ENCODE results near the gene CCSER2. TPM values are rescaled to one million over a fixed set of nuclear protein-coding genes. Genes with fewer than 3 reads are reported as not detected.

Gene CCSER2
- total RNA-seq, 5 donors from 2014 or later (not counting 1 experiment from before 2014, with no cell fraction given), result 109 to 137 (median 115) TPM

DNA sequence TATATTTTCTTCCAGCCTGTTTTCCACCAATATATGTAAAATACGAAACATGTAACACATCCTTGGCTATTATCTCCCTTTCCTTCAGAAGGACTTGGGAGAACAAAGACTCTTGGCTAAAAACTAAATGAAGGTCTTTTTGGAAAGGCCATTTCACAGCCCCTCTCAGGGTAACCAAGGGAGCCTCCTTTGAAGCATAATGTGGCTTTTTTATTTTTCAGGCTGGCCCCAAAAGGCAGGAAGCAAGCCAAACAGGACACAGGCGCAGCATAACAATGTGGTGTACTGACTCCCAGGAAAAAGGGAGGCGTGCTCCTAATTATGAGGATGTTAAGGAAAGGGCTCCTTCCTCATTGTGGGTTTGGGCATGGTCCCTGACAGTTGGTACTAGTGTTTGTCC is 30.3 kb upstream of the CCSER2 start:
- ChIA-PET POLR2A (no interaction called here), CTCF (no interaction called here)
- 76% methylated on average over 2 of the region's 3 CpGs for WGBS (ENCODE audit: insufficient coverage)
- Histone ChIP-seq H3K27me3 (replicated peaks in 1 of 2; ENCODE audit: control insufficient read depth in 2 of 2, extremely low read depth in 1 of 2, insufficient read depth in 2 of 2, low read length in 1 of 2) (peaks cover 0 to 13% of the 10 kb centered on the region in 2 experiments), H3K9me3 (no peaks in the 10 kb centered on the region), H3K27ac (ENCODE audit: low read length) (no peak overlapping the region), H3K36me3 (ENCODE audit: control insufficient read depth in 2 of 2, extremely low read depth in 1 of 2, insufficient read depth in 1 of 2, low read length in 1 of 2) (no peaks in the 10 kb centered on the region), H3K4me3 (ENCODE audit: control insufficient read depth in 1 of 2, extremely low read depth in 1 of 2, low read length in 1 of 2) (no peak overlapping the region), H3K4me1 (ENCODE audit: control insufficient read depth in 1 of 2, extremely low read depth in 1 of 2, insufficient read depth in 2 of 2, low read length in 2 of 2) (no peaks in the 10 kb centered on the region)
- peaks cover 9 to 12% of the 10 kb centered on the region in 2 donors for H3K27me3 Mint-ChIP-seq
- ATAC-seq (replicated peaks in 1 of 4), result no peak
- DNase-seq, result no peak
- H3K27ac Mint-ChIP-seq, result no peak overlapping the region
- peaks cover 7 to 8% (median 7%) of the 10 kb centered on the region in 3 donors for H3K4me1 Mint-ChIP-seq
- no peaks in the 10 kb centered on the region for H3K9me3 Mint-ChIP-seq
- H3K36me3 Mint-ChIP-seq, result no peaks in the 10 kb centered on the region
- no peak overlapping the region for H3K4me3 Mint-ChIP-seq

DNA sequence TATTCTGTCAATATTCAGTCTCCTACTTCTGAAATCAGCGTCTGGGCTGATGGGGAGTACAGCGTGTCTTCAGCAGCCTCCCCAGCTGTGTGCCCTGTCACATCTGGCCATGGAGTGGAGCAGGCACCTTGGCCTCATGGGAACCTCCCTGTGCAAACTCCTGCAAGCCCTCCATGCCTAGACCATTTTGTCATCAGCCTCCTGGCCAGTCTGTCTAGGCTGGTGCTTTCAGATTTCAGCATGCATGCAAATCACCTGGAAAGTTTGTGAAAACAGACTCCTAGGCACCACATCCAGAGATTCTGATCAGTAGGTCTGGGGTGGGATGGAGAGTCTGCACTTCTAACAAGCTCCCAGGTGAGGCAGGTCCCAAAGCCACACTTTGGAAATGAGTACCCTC is 26.2 kb upstream of the CCSER2 start:
- POLR2A ChIA-PET, result no interaction called here

DNA sequence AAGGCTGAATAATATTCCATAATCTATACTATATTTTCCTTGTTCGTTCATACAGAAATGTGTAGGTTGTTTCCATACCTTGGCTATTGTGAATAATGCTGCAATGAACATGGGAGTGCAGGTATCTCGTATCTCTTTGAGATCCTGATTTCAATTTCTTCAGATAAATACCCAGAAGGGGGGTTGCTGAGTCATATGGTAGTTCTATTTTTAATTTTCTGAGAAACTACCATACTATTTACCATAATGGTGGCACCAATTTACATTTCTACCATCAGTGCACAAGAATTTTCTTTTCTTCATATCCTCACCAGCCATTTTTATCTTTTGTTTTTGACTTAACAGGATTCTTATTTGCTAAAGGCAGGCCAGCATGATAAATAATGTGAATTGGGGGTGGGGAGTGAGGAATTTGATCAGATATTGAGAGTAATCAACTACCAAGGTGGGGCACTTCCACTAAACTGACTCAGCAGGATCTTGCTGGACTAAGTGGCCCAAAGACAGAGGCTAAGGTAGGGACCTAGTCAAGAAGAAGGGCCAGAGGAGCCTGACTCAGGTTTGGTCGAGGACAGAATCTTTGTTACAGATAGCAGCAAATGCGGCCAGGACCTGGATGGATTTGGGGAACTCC is 21.5 kb upstream of the CCSER2 start:
- no peak overlapping the region for H3K27ac ChIP-seq (ENCODE audit: low read length)
- WGBS (ENCODE audit: insufficient coverage), result 81% methylated on average over 2 of the region's 4 CpGs
- ChIA-PET POLR2A (no interaction called here), CTCF (interaction anchor here in 1 of 2 donors (1.2 kb wide), 1 partner anchor 53 kb away, joined by 7 read pairs; no protein-coding TSS in a partner anchor)
- DNase-seq (no peak), ATAC-seq (replicated peaks in 1 of 4) (no peak)
- Mint-ChIP-seq H3K4me3 (no peak overlapping the region), H3K4me1 (peaks cover 15 to 21% (median 20%) of the 10 kb centered on the region in 3 donors), H3K27me3 (peaks cover 0 to 7% of the 10 kb centered on the region in 2 donors), H3K36me3 (no peaks in the 10 kb centered on the region), H3K9me3 (no peaks in the 10 kb centered on the region), H3K27ac (no peak overlapping the region)
- H3K9me3 ChIP-seq, result no peaks in the 10 kb centered on the region
- H3K27me3 ChIP-seq (replicated peaks in 1 of 2; ENCODE audit: control insufficient read depth in 2 of 2, extremely low read depth in 1 of 2, insufficient read depth in 2 of 2, low read length in 1 of 2), result peaks cover 0 to 4% of the 10 kb centered on the region in 2 experiments
- H3K36me3 ChIP-seq (ENCODE audit: control insufficient read depth in 2 of 2, extremely low read depth in 1 of 2, insufficient read depth in 1 of 2, low read length in 1 of 2), result no peaks in the 10 kb centered on the region
- H3K4me1 ChIP-seq (ENCODE audit: control insufficient read depth in 1 of 2, extremely low read depth in 1 of 2, insufficient read depth in 2 of 2, low read length in 2 of 2), result peaks cover 4 to 16% of the 10 kb centered on the region in 2 experiments
- H3K4me3 ChIP-seq (ENCODE audit: control insufficient read depth in 1 of 2, extremely low read depth in 1 of 2, low read length in 1 of 2), result no peak overlapping the region

More for the DNA sequence above, 26.2 kb upstream of the CCSER2 start:
- Histone ChIP-seq H3K36me3 (ENCODE audit: control insufficient read depth in 2 of 2, extremely low read depth in 1 of 2, insufficient read depth in 1 of 2, low read length in 1 of 2) (no peaks in the 10 kb centered on the region), H3K9me3 (no peaks in the 10 kb centered on the region), H3K4me1 (ENCODE audit: control insufficient read depth in 1 of 2, extremely low read depth in 1 of 2, insufficient read depth in 2 of 2, low read length in 2 of 2) (no peaks in the 10 kb centered on the region), H3K27me3 (replicated peaks in 1 of 2; ENCODE audit: control insufficient read depth in 2 of 2, extremely low read depth in 1 of 2, insufficient read depth in 2 of 2, low read length in 1 of 2) (peaks cover 0 to 13% of the 10 kb centered on the region in 2 experiments), H3K4me3 (ENCODE audit: control insufficient read depth in 1 of 2, extremely low read depth in 1 of 2, low read length in 1 of 2) (no peak overlapping the region), H3K27ac (ENCODE audit: low read length) (no peak overlapping the region)
- H3K27me3 Mint-ChIP-seq, result peaks cover 9 to 12% of the 10 kb centered on the region in 2 donors
- DNase-seq (no peak), ATAC-seq (replicated peaks in 1 of 4) (no peak)
- CTCF ChIA-PET, result interaction anchor here in 1 of 2 donors (0.7 kb wide), 1 partner anchor 40 kb away, joined by 4 read pairs; no protein-coding TSS in a partner anchor
- no peaks in the 10 kb centered on the region for H3K36me3 Mint-ChIP-seq
- no peak overlapping the region for H3K4me3 Mint-ChIP-seq
- no peak overlapping the region for H3K27ac Mint-ChIP-seq
- no peaks in the 10 kb centered on the region for H3K9me3 Mint-ChIP-seq
- WGBS (ENCODE audit: insufficient coverage), result 88% methylated on average over 2 of the region's 2 CpGs
- H3K4me1 Mint-ChIP-seq, result peaks cover 0 to 6% (median 5%) of the 10 kb centered on the region in 3 donors

DNA sequence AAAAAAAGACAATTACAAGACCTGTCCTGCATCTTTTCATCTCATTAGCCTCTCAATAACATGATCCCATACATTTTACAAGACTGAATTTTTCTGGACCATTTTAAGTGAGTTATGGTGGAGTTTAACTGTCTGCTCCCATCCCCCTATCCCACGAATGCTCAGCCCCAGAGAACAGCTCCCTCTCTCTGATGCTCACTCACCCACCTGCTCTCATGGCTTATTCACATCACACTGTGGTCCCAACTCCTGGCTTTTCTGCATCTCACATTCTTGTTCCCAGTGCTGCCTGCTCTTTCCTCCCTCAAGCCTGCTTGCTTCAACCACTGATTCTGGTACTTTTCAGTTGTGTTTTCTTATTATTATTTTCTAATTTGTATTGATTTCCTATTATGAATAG is 20.4 kb upstream of the CCSER2 start:
- POLR2A ChIA-PET, result interaction anchor here (0.7 kb wide), 2 partner anchors 9 to 45 kb away, joined by 4 to 9 read pairs; no protein-coding TSS in a partner anchor
- WGBS (ENCODE audit: insufficient coverage), result no CpG with 5 or more reads among the region's 1 CpG
- no peaks in the 10 kb centered on the region for H3K9me3 Mint-ChIP-seq

DNA sequence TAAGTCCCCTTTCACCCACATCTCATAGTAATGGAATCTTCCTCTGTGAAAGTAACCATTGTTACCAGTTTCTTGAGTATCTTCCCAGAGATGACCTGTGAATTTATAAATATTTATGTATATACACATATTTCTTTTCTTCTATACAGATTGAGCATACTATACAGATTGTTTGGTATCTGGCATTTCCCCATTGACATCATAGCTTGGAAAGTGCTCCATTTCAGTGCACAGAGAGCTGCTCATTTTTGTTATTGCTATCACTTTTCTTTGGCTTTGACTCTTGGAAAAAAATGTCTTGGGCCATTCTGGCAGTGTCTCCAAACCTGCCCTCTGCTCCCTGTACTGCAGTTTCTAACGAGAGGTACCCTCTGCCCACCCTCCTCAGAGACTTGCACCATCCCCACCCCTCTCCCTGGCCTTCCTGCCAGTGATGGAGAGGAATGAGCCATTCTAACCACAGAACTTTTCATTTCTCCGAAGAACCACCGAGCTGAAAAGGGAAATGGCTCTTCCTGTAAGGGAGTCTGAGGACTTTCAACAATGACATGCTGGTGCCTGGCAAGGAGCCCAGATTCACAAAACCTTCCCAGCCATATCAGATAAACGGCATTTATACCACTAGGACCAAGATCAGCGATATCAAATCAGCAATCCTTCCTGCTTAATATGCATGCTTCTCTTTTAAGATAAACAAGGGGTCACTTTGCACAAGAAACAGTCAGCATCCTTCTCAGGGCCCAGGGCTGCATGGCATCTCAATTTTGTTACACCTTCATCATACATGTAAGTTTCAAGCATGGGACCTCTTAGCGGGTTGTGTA is 19.7 kb upstream of the CCSER2 start:
- CTCF ChIA-PET, result interaction anchor here in 1 of 2 donors (0.6 to 0.7 kb wide), 2 partner anchors 18 to 229 kb away, joined by 3 to 4 read pairs; no protein-coding TSS in a partner anchor

More for the DNA sequence above, 20.4 kb upstream of the CCSER2 start:
- no peak overlapping the region for H3K4me3 Mint-ChIP-seq
- H3K27me3 Mint-ChIP-seq, result peaks cover 0 to under 1% of the 10 kb centered on the region in 2 donors
- peak overlapping the region in 1 of 2 donors; percentile 66 for H3K27ac Mint-ChIP-seq
- H3K4me1 Mint-ChIP-seq, result peaks cover 15 to 21% (median 20%) of the 10 kb centered on the region in 3 donors
- CTCF ChIA-PET, result interaction anchor here (0.6 to 1.2 kb wide), 3 partner anchors 19 to 54 kb away, joined by 4 to 7 read pairs (median 6); no protein-coding TSS in a partner anchor
- Histone ChIP-seq H3K27me3 (replicated peaks in 1 of 2; ENCODE audit: control insufficient read depth in 2 of 2, extremely low read depth in 1 of 2, insufficient read depth in 2 of 2, low read length in 1 of 2) (no peaks in the 10 kb centered on the region), H3K27ac (ENCODE audit: low read length) (no peak overlapping the region), H3K4me3 (ENCODE audit: control insufficient read depth in 1 of 2, extremely low read depth in 1 of 2, low read length in 1 of 2) (no peak overlapping the region), H3K4me1 (ENCODE audit: control insufficient read depth in 1 of 2, extremely low read depth in 1 of 2, insufficient read depth in 2 of 2, low read length in 2 of 2) (peaks cover 4 to 16% of the 10 kb centered on the region in 2 experiments), H3K36me3 (ENCODE audit: control insufficient read depth in 2 of 2, extremely low read depth in 1 of 2, insufficient read depth in 1 of 2, low read length in 1 of 2) (no peaks in the 10 kb centered on the region), H3K9me3 (no peaks in the 10 kb centered on the region)
- DNase-seq (no peak), ATAC-seq (replicated peaks in 1 of 4) (no peak)
- no peaks in the 10 kb centered on the region for H3K36me3 Mint-ChIP-seq

DNA sequence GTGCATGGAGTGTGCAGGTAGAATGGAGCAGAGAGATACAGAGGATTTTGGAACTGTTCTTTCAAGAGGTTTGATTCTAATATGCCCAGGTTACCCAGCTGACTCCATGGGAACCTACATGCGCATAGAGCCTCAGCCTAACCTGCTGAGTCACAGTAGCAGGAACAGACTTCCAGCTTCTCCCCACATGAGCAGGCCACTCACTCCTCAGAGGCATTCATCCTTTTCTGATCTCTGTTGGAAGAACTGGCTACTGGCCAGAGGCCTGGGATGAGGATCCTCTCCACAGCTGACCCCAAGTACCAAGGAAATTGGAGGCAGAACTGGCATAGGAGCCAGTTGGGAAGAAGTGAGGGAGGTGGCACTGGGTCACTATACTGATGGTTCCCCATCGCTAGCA is 17.9 kb upstream of the CCSER2 start:
- ATAC-seq (replicated peaks in 1 of 4), result no peak
- Mint-ChIP-seq H3K27ac (no peak overlapping the region), H3K36me3 (no peaks in the 10 kb centered on the region), H3K27me3 (no peaks in the 10 kb centered on the region), H3K9me3 (no peaks in the 10 kb centered on the region), H3K4me1 (peaks cover 15 to 21% (median 20%) of the 10 kb centered on the region in 3 donors), H3K4me3 (no peak overlapping the region)
- DNase-seq, result no peak
- CTCF ChIA-PET, result interaction anchor here in 1 of 2 donors (0.9 kb wide), 1 partner anchor 43 kb away, joined by 3 read pairs; no protein-coding TSS in a partner anchor
- no peaks in the 10 kb centered on the region for H3K27me3 ChIP-seq (replicated peaks in 1 of 2; ENCODE audit: control insufficient read depth in 2 of 2, extremely low read depth in 1 of 2, insufficient read depth in 2 of 2, low read length in 1 of 2)
- H3K27ac ChIP-seq (ENCODE audit: low read length), result no peak overlapping the region
- no peaks in the 10 kb centered on the region for H3K36me3 ChIP-seq (ENCODE audit: control insufficient read depth in 2 of 2, extremely low read depth in 1 of 2, insufficient read depth in 1 of 2, low read length in 1 of 2)
- WGBS (ENCODE audit: insufficient coverage), result 100% methylated on average over 2 of the region's 2 CpGs
- POLR2A ChIA-PET, result no interaction called here
- H3K9me3 ChIP-seq, result no peaks in the 10 kb centered on the region
- peaks cover 4 to 16% of the 10 kb centered on the region in 2 experiments for H3K4me1 ChIP-seq (ENCODE audit: control insufficient read depth in 1 of 2, extremely low read depth in 1 of 2, insufficient read depth in 2 of 2, low read length in 2 of 2)
- no peak overlapping the region for H3K4me3 ChIP-seq (ENCODE audit: control insufficient read depth in 1 of 2, extremely low read depth in 1 of 2, low read length in 1 of 2)

More for the DNA sequence above, 19.7 kb upstream of the CCSER2 start:
- H3K27ac Mint-ChIP-seq, result peak overlapping the region; percentile 46 to 51
- POLR2A ChIA-PET, result no interaction called here
- no peaks in the 10 kb centered on the region for H3K9me3 Mint-ChIP-seq
- no peak overlapping the region for H3K4me3 ChIP-seq (ENCODE audit: control insufficient read depth in 1 of 2, extremely low read depth in 1 of 2, low read length in 1 of 2)
- no peaks in the 10 kb centered on the region for H3K27me3 Mint-ChIP-seq
- H3K36me3 ChIP-seq (ENCODE audit: control insufficient read depth in 2 of 2, extremely low read depth in 1 of 2, insufficient read depth in 1 of 2, low read length in 1 of 2), result no peaks in the 10 kb centered on the region
- H3K9me3 ChIP-seq, result no peaks in the 10 kb centered on the region
- 0% methylated on average over 4 of the region's 6 CpGs for WGBS (ENCODE audit: insufficient coverage)
- no peaks in the 10 kb centered on the region for H3K27me3 ChIP-seq (replicated peaks in 1 of 2; ENCODE audit: control insufficient read depth in 2 of 2, extremely low read depth in 1 of 2, insufficient read depth in 2 of 2, low read length in 1 of 2)
- H3K27ac ChIP-seq (ENCODE audit: low read length), result peak overlapping the region; percentile 22
- H3K4me3 Mint-ChIP-seq, result peak overlapping the region in 1 of 3 donors; percentile 66
- H3K36me3 Mint-ChIP-seq, result no peaks in the 10 kb centered on the region
- peak in 26 of 35 experiments; percentile 8 to 62 (median 26) for DNase-seq
- peak; percentile 48 to 73 (median 70) for ATAC-seq (replicated peaks in 1 of 4)
- H3K4me1 Mint-ChIP-seq, result peaks cover 15 to 21% (median 20%) of the 10 kb centered on the region in 3 donors
- H3K4me1 ChIP-seq (ENCODE audit: control insufficient read depth in 1 of 2, extremely low read depth in 1 of 2, insufficient read depth in 2 of 2, low read length in 2 of 2), result peaks cover 4 to 16% of the 10 kb centered on the region in 2 experiments

Measured in T-cell (primary cell).